Fibroblast of the conjunctiva (primary cell): ENCODE results near the gene FAM107B.
"Not testable (repeated sequence)": the region's sequence is repeated elsewhere in the genome, so short reads cannot be mapped to it uniquely, and the experiment has no call there.

Source experiments
- DNase-seq: peaks from one replicate; pipeline ENCODE4 v3.0.0-alpha.2; 2010; ENCODE audit warnings: low read depth

Gene FAM107B

GRCh38 chr10:14692344-14693076 is 82.2 kb downstream of the FAM107B start:
- no peak for DNase-seq

- no peak for DNase-seq
These were observed 83.3 kb downstream of the FAM107B start for GRCh38 chr10:14691359-14691758.

- peak; percentile 24 for DNase-seq
These were observed 86.1 kb downstream of the FAM107B start for GRCh38 chr10:14688606-14689005.

GRCh38 chr10:14688189-14688588 is 86.5 kb downstream of the FAM107B start:
- not testable (repeated sequence) for DNase-seq

GRCh38 chr10:14687340-14687739 is 87.4 kb downstream of the FAM107B start:
- no peak for DNase-seq

GRCh38 chr10:14686356-14686755 is 88.3 kb downstream of the FAM107B start:
- no peak for DNase-seq

- no peak for DNase-seq
These were observed 90.3 kb downstream of the FAM107B start for GRCh38 chr10:14684354-14684753.

GRCh38 chr10:14683256-14683655 is 91.4 kb downstream of the FAM107B start:
- peak; percentile 30 for DNase-seq

GRCh38 chr10:14681802-14682201 is 92.9 kb downstream of the FAM107B start:
- no peak for DNase-seq

GRCh38 chr10:14681305-14681704 is 93.4 kb downstream of the FAM107B start:
- no peak for DNase-seq

- DNase-seq: no peak
These were observed 96.1 kb downstream of the FAM107B start for GRCh38 chr10:14678637-14679036.

- no peak for DNase-seq
These were observed 98.0 kb downstream of the FAM107B start for GRCh38 chr10:14676732-14677131.

- DNase-seq: no peak
These were observed 100.2 kb downstream of the FAM107B start for GRCh38 chr10:14674376-14675050.

- DNase-seq: no peak
These were observed 101.4 kb downstream of the FAM107B start for GRCh38 chr10:14673189-14673861.

GRCh38 chr10:14671386-14671831 is 103.3 kb downstream of the FAM107B start:
- DNase-seq: no peak

GRCh38 chr10:14670551-14671240 is 104.0 kb downstream of the FAM107B start:
- peak; percentile 41 for DNase-seq

GRCh38 chr10:14669576-14669975 is 105.1 kb downstream of the FAM107B start:
- DNase-seq: no peak

- DNase-seq: no peak
These were observed 106.9 kb downstream of the FAM107B start for GRCh38 chr10:14667781-14668180.

- DNase-seq: no peak
These were observed 107.4 kb downstream of the FAM107B start for GRCh38 chr10:14667280-14667679.

GRCh38 chr10:14665865-14666857 is 108.5 kb downstream of the FAM107B start:
- DNase-seq: no peak

- DNase-seq: no peak
These were observed 109.4 kb downstream of the FAM107B start for GRCh38 chr10:14665304-14665703.
